Astrocyte of the cerebellum (primary cell): ENCODE results near the gene ZCCHC24.

Experiments used
- DNase-seq: peaks from one replicate; pipeline ENCODE4 v3.0.0-alpha.2; 2011; ENCODE audit warnings: low read depth
- H3K4me3 ChIP-seq: 2 replicates; pipeline ENCODE4 v1.5.1; 2011; ENCODE audit warnings: mild to moderate bottlenecking, low read depth, low read length, moderate library complexity
- in situ Hi-C: cut with HindIII; loops from 2 replicates; pipeline ENCODE4 v1.10.0; 2017; ENCODE audit warnings: low sequenced_read_pairs
- TF ChIP-seq, protein P1 (sequence below): IDR thresholded peaks from 2 replicates; pipeline ENCODE4 v1.5.1; 2012; ENCODE audit warnings: low read length, low read depth, moderate library complexity, mild to moderate bottlenecking; ENCODE audit errors: missing control alignments

The ZCCHC24 gene

GRCh38 chr10:79357180-79357579 lies 88.2 kb downstream of the ZCCHC24 start:
- no peak overlapping the region for H3K4me3 ChIP-seq
- TF ChIP-seq, protein P1, sequence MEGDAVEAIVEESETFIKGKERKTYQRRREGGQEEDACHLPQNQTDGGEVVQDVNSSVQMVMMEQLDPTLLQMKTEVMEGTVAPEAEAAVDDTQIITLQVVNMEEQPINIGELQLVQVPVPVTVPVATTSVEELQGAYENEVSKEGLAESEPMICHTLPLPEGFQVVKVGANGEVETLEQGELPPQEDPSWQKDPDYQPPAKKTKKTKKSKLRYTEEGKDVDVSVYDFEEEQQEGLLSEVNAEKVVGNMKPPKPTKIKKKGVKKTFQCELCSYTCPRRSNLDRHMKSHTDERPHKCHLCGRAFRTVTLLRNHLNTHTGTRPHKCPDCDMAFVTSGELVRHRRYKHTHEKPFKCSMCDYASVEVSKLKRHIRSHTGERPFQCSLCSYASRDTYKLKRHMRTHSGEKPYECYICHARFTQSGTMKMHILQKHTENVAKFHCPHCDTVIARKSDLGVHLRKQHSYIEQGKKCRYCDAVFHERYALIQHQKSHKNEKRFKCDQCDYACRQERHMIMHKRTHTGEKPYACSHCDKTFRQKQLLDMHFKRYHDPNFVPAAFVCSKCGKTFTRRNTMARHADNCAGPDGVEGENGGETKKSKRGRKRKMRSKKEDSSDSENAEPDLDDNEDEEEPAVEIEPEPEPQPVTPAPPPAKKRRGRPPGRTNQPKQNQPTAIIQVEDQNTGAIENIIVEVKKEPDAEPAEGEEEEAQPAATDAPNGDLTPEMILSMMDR: no peak
- in situ Hi-C loops: loop anchor here (25.0 kb wide), 1 partner anchor 555 kb away; no protein-coding TSS in a partner anchor
- no peak for DNase-seq

GRCh38 chr10:79356104-79356503 lies 89.3 kb downstream of the ZCCHC24 start:
- H3K4me3 ChIP-seq: no peak overlapping the region
- TF ChIP-seq, protein P1: no peak
- in situ Hi-C loops: loop anchor here (25.0 kb wide), 1 partner anchor 556 kb away; no protein-coding TSS in a partner anchor
- no peak for DNase-seq

- H3K4me3 ChIP-seq: no peak overlapping the region
Observed at GRCh38 chr10:79355420-79356017, 89.9 kb downstream of the ZCCHC24 start.

DNA sequence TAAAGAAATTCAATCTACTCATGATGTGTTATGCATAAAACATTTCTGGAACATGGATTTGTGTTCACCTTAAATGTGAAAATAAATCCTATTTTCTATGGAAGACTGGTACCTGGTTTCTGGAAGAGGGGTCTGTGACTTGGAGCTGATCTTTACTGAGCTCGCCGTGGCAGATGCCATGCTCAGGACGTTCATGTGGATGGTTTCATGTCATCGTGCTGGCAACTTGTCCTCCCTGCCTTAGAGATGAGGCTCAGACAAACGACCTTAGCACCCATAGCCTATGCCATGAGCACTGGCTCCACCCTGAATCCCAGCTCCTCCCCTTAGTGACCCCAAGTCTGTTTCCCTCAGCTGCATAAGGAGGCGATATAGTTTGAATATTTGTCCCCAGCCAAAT lies 90.8 kb downstream of the ZCCHC24 start:
- TF ChIP-seq, protein P1: no peak
- no peak for DNase-seq
- H3K4me3 ChIP-seq: no peak overlapping the region
- in situ Hi-C loops: loop anchor here (25.0 kb wide), 1 partner anchor 558 kb away; no protein-coding TSS in a partner anchor

More at GRCh38 chr10:79355420-79356017, 89.9 kb downstream of the ZCCHC24 start:
- no peak for DNase-seq
- TF ChIP-seq, protein P1: no peak
- in situ Hi-C loops: loop anchor here (25.0 kb wide), 1 partner anchor 557 kb away; no protein-coding TSS in a partner anchor

DNA sequence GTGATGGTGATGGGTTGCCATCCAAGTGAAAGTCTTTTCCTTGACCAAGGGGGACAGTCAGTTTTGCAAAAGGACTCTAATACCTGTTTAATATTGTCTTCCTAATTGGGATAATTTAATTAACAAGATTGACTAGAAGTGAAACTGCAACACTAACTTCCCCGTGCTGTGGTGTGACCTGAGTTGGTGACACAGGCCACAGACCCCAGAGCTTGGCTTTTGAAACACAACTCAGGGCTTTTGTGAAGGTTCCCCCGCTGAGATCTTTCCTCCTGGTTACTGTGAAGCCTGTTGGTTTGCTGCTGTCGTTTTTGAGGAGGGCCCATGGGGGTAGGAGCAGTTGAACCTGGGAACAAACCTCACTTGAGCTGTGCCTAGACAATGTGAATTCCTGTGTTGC lies 91.3 kb downstream of the ZCCHC24 start:
- H3K4me3 ChIP-seq: no peak overlapping the region
- in situ Hi-C loops: loop anchor here (25.0 kb wide), 1 partner anchor 558 kb away; no protein-coding TSS in a partner anchor
- TF ChIP-seq, protein P1: no peak
- no peak for DNase-seq

- H3K4me3 ChIP-seq: no peak overlapping the region
- TF ChIP-seq, protein P1: no peak
- DNase-seq: no peak
- in situ Hi-C loops: loop anchor here (25.0 kb wide), 1 partner anchor 559 kb away; no protein-coding TSS in a partner anchor
Observed at GRCh38 chr10:79353726-79354125, 91.7 kb downstream of the ZCCHC24 start.
